ENCODE data around the gene RIC8B. TPM values are rescaled to one million over a fixed set of nuclear protein-coding genes. Genes with fewer than 3 reads are reported as not detected.

The RIC8B gene
- total and polyA plus RNA-seq, 8 donors = 2.2 to 71.0 (median 5.6) TPM

DNA sequence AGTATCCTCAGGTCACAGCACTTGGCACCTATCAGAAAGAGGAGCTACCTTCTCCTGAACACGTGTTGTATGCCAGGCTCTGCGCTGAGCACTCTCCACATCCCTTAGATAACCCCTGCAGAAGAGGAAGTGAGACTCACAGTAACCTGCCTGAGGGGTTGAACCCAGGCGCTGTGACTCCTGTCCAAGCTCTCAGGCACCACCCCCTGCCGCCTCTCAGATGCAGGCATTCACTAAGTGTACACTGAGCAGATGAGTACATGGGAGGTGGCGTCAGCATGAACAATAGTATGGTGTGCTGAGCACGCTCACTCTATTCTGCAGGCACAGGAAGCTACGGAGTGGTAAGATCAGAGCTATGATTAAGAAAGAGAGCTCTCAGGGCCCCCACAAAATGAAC lies 21.0 kb upstream of the RIC8B start:
- TF ChIP-seq, protein P1, sequence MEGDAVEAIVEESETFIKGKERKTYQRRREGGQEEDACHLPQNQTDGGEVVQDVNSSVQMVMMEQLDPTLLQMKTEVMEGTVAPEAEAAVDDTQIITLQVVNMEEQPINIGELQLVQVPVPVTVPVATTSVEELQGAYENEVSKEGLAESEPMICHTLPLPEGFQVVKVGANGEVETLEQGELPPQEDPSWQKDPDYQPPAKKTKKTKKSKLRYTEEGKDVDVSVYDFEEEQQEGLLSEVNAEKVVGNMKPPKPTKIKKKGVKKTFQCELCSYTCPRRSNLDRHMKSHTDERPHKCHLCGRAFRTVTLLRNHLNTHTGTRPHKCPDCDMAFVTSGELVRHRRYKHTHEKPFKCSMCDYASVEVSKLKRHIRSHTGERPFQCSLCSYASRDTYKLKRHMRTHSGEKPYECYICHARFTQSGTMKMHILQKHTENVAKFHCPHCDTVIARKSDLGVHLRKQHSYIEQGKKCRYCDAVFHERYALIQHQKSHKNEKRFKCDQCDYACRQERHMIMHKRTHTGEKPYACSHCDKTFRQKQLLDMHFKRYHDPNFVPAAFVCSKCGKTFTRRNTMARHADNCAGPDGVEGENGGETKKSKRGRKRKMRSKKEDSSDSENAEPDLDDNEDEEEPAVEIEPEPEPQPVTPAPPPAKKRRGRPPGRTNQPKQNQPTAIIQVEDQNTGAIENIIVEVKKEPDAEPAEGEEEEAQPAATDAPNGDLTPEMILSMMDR (IDR thresholded peaks at IDR 0.05) = no peak
- no peak for TF ChIP-seq POLR2AphosphoS5 (IDR thresholded peaks at IDR 0.05)
- no peak for TF ChIP-seq POLR2A (IDR thresholded peaks at IDR 0.05)
- no peak for TF ChIP-seq EP300 (IDR thresholded peaks at IDR 0.05)
- 56 to 80% (median 69%) methylated on average over 6 to 7 of the region's 7 CpGs for WGBS, 5 donors
- Histone ChIP-seq H3K27me3 (no peaks in the 10 kb centered on the region), H3K4me1 (no peaks in the 10 kb centered on the region), H3K4me3 (no peak overlapping the region), H3K9me3 (no peaks in the 10 kb centered on the region), H3K36me3 (no peaks in the 10 kb centered on the region), H3K27ac (no peak overlapping the region)
- DNase-seq = peak; percentile 31 to 38
- intact Hi-C loops (cut with DNase I; ENCODE audit: low total_unique reads) = no loop called here

DNA sequence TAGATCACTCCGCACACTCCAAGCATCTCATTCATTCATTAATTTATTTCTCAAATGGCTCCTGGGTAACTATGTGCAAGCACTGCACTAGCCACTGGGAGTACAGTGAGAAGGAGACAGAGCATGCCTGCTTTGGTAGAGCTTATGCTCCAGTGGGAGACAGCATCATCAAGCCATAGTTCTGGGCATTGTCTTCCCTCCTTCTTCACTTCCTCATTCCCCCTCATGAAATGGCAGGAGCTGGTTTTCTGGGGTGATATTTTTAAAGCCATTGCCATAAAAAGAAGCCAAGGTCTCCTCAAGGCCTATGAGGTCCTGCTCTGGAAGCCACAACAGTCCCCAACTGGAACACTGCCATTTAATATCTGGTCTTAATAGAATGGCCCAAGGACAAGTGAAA lies 20.2 kb upstream of the RIC8B start:
- 96 to 100% (median 98%) methylated on average over 1 of the region's 1 CpG for WGBS, 5 donors
- H3K9me3 ChIP-seq = no peaks in the 10 kb centered on the region
- intact Hi-C loops (cut with DNase I; ENCODE audit: low total_unique reads) = no loop called here
- H3K36me3 ChIP-seq = no peaks in the 10 kb centered on the region
- no peaks in the 10 kb centered on the region for H3K27me3 ChIP-seq
- TF ChIP-seq, protein P1 (IDR thresholded peaks at IDR 0.05) = no peak
- no peak for TF ChIP-seq POLR2A (IDR thresholded peaks at IDR 0.05)
- TF ChIP-seq EP300 (IDR thresholded peaks at IDR 0.05) = no peak
- no peak for TF ChIP-seq POLR2AphosphoS5 (IDR thresholded peaks at IDR 0.05)
- no peak for DNase-seq
- H3K4me1 ChIP-seq = no peaks in the 10 kb centered on the region
- no peak overlapping the region for H3K4me3 ChIP-seq
- no peak overlapping the region for H3K27ac ChIP-seq

DNA sequence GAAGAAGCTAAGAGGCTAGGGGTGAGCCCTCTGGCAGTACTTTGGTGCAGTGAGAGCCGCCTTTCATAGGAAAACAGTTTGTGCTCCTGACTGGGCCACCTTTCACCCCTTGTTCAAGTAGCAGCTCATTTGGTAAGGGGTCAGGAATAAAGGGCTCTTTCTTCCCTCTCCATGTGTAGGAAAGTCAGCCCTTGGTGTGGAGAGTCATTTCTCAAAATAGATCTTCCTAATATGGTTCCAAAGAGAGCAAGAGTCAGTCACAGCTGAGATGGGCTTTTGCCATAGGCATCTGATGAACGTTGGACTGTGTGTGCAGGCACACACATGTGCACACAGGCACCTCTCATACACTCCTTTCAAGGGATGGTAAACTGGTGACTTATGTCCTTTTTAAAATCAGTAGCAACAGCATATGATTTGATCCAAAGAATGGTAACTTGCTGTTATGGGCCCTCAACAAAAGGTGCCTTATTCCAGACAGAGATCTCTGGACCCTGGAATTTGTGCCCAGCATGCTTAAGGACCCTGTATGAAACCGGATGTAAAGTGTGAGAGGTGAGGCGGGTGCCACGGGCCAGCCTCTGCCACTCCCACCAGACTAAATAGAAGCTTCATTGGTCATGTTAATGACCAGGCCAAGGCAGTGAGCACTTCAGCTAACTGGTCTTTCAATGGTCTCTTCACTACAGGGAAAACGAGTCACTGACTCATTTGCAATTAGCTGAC lies 16.7 kb upstream of the RIC8B start:
- Histone ChIP-seq H3K9me3 (no peaks in the 10 kb centered on the region), H3K36me3 (no peaks in the 10 kb centered on the region), H3K27me3 (no peaks in the 10 kb centered on the region), H3K27ac (peak overlapping the region in 1 of 5 donors; percentile 11), H3K4me3 (no peak overlapping the region), H3K4me1 (peaks cover 0 to 9% (median 0%) of the 10 kb centered on the region in 4 donors)
- TF ChIP-seq EP300 (IDR thresholded peaks at IDR 0.05) = no peak
- TF ChIP-seq, protein P1 (IDR thresholded peaks at IDR 0.05) = no peak
- DNase-seq = no peak
- intact Hi-C loops (cut with DNase I; ENCODE audit: low total_unique reads) = no loop called here
- 66 to 82% (median 75%) methylated on average over 6 of the region's 6 CpGs for WGBS, 5 donors

DNA sequence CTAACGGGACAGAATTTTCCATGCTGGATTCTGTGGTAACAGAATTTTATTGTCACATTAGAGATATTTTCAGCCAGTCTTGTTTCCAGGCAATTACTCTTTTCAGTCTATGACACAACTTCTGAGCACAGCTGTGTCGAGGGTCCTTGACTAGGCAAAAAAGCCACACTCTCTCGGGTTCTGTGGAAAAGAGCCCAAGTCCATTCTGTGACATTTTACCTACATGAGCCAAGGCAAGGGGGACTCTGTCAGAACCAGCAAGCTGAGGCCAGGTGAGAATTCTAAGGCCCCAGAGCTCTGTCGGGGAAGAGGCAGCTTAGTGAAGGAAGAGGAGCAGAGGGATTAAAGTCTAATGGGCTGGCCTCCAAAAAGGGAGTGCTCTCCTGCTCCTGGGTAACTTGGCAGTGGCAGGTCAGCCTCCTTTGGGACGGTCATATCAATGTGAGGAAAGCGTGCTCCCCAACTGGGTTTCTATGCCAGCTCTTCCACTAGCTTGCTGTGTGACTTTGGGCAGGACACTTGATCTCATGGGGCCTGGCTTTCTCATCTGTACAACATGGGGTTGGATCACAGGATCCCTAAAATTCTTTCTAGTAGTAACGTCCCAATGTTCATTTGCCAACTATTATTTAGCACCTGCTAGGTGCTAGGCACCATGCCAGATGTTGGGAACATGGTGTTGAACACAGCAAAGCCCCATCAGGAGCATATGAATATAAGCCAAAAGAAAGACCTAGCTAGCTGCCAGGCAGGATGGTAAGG lies 16.0 kb upstream of the RIC8B start:
- WGBS, 5 donors = 67 to 76% (median 75%) methylated on average over 7 of the region's 7 CpGs
- peak overlapping the region in 1 of 5 donors; percentile 11 for H3K27ac ChIP-seq

More for the DNA sequence above, 16.0 kb upstream of the RIC8B start:
- Histone ChIP-seq H3K36me3 (no peaks in the 10 kb centered on the region), H3K27me3 (no peaks in the 10 kb centered on the region), H3K4me1 (peaks cover 0 to 9% (median 0%) of the 10 kb centered on the region in 4 donors), H3K9me3 (no peaks in the 10 kb centered on the region), H3K4me3 (no peak overlapping the region)
- DNase-seq = no peak
- intact Hi-C loops (cut with DNase I; ENCODE audit: low total_unique reads) = no loop called here
- TF ChIP-seq POLR2AphosphoS5 (IDR thresholded peaks at IDR 0.05) = no peak
- TF ChIP-seq POLR2A (IDR thresholded peaks at IDR 0.05) = no peak
- TF ChIP-seq, protein P1 (IDR thresholded peaks at IDR 0.05) = no peak
- no peak for TF ChIP-seq EP300 (IDR thresholded peaks at IDR 0.05)
